Hepatocyte (in vitro differentiated cells): Measurements from ENCODE around the gene RREB1.

Experiments
- CTCF ChIP-seq: fragments of 200-600 bp; sonication (generic); IDR thresholded peaks from 2 replicates; pipeline ENCODE4 v1.5.1; 2016; ENCODE audit warnings: antibody characterized with exemption, mild to moderate bottlenecking; ENCODE audit not compliant: poor library complexity
- EZH2 ChIP-seq: fragments of 200-600 bp; sonication (generic); IDR thresholded peaks from 2 replicates; pipeline ENCODE4 v1.6.1; 2016; ENCODE audit warnings: antibody characterized with exemption, mild to moderate bottlenecking, borderline replicate concordance
- EZH2phosphoT487 ChIP-seq: fragments of 200-600 bp; sonication (generic); IDR thresholded peaks from one replicate; pipeline ENCODE4 v1.6.1; 2018; ENCODE audit warnings: antibody characterized with exemption, mild to moderate bottlenecking, low read depth, moderate library complexity; ENCODE audit not compliant: unreplicated experiment, severe bottlenecking

GRCh38 chr6:7195339-7196018 is 87.7 kb downstream of the RREB1 start:
- TF ChIP-seq CTCF (no peak), EZH2 (no peak), EZH2phosphoT487 (no peak)
